GM18873 (cell line): ENCODE measurements around the gene STK11.

ENCODE experiments used
- ATAC-seq: cut with Tn5 transposase; IDR thresholded peaks from one replicate; pipeline ENCODE4 v1.9.1; 2021; ENCODE audit warnings: mild to moderate bottlenecking, moderate library complexity, moderate number of reproducible peaks; ENCODE audit not compliant: unreplicated experiment, low FRiP score

STK11 gene

GRCh38 chr19:1205114-1206099, at the start of gene STK11:
Gene STK11, plus strand, starts transcription at chr19:1205778. Its CDS starts 1,136 bp downstream, at chr19:1206914.
- peak; percentile 78 for ATAC-seq

GRCh38 chr19:1156305-1156801, 49.2 kb upstream of the STK11 start:
- ATAC-seq = no peak

- ATAC-seq = no peak
Measured at GRCh38 chr19:1156830-1157615, 48.6 kb upstream of the STK11 start.

- ATAC-seq = no peak
Measured at GRCh38 chr19:1157931-1158884, 47.4 kb upstream of the STK11 start.

- ATAC-seq = no peak
Measured at GRCh38 chr19:1158885-1159448, 46.6 kb upstream of the STK11 start.

- no peak for ATAC-seq
Measured at GRCh38 chr19:1159864-1160595, 45.5 kb upstream of the STK11 start.

- no peak for ATAC-seq
Measured at GRCh38 chr19:1161716-1162115, 43.9 kb upstream of the STK11 start.

- ATAC-seq = no peak
Measured at GRCh38 chr19:1162404-1163282, 42.9 kb upstream of the STK11 start.

GRCh38 chr19:1163283-1163933, 42.2 kb upstream of the STK11 start:
- no peak for ATAC-seq

- ATAC-seq = no peak
Measured at GRCh38 chr19:1163934-1164683, 41.5 kb upstream of the STK11 start.

GRCh38 chr19:1164684-1165531, 40.7 kb upstream of the STK11 start:
- no peak for ATAC-seq

- no peak for ATAC-seq
Measured at GRCh38 chr19:1166872-1167573, 38.6 kb upstream of the STK11 start.

GRCh38 chr19:1167687-1168571, 37.6 kb upstream of the STK11 start:
- ATAC-seq = no peak
